HuH-7.5 (cell line): ENCODE measurements around the gene HAGH.

ENCODE experiments used
- DNase-seq: peaks from one replicate; pipeline ENCODE4 v3.0.0; 2011; ENCODE audit warnings: low spot score

Gene HAGH

DNA sequence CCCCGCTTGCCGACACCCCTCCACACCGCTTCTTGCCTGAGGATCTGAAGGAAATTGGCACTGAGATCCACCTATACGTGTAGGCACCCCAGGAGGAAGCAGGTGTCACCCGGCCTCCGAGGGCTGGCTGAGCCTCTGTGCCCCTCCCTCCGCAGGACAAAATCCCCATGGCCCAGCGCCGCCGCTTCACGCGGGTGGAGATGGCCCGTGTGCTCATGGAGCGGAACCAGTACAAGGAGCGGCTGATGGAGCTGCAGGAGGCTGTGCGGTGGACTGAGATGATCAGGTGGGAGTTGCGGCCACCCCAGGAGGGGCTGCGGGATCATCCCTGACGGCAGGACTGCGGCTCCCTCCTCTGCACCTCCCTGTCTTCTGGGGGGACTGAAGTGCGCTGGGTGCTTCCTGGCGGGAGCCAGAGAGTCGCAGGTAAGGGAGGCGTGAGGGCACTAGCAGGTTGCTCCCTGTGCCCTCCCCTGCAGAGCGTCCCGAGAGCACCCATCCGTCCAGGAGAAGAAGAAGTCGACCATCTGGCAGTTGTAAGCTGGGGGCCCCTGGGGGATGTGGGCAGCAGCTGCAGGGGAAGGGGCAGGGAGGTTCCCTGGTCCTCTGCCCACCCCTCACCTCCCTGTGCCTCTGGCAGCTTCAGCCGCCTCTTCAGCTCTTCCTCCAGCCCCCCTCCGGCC, 64.3 kb downstream of the HAGH start:
- DNase-seq = no peak

DNA sequence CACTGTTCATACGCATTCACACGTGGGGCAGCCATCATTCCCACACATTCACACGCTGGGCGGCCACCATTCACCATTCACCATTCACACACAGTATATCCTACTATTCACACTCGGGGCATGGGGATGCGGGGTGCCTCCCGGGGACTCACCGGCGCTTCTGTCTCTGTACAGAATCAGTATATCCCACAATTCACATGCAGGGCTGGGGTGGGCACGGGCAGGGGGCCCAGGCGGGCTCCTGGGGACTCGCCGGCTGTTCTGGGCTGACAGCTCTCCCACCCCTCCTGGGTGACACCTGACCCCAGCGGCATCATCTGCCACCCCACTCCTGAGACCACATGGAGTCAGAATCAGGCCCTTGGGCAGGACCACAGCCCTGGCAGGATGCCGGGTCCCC, 64.9 kb downstream of the HAGH start:
- no peak for DNase-seq

DNA sequence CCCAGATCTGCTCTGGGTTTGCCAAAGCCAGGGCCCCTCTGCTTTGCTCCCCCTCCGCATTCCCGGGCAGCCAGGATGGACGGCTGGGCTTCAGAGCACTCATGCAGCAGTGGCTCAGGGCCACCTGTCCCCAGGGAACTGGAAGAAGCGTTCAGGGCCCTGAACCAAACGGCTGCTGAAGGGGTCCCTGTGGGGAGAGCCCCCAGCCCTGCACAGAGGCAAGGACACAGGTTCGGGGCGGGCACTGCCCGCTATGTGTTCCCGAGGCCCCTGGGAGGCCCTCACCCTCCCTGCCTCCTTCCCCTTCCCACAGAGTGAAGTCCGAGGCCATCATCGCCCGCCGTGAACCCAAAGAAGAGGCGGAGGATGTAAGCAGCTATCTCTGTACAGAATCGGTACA, 65.7 kb downstream of the HAGH start:
- DNase-seq = no peak

DNA sequence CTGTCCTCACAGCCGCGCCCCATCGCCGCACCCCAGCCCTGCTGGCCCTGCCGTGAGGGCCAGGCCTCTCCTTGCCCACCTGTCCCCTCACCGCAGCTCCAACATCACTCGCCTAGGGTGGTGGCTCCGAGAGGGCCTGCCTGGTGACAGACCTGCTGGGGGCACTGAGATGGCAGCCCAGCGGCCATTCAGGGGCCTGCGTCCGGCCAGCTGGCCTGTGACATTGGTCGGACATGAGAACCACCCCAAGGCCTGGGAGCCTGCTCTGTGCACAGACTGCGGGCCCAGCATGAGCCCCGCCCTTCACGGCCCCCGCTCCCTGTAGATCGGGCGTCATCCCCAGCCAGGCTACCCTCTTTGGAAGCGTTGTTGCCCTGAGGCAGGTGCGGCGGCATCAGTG, 67.1 kb downstream of the HAGH start:
- no peak for DNase-seq

DNA sequence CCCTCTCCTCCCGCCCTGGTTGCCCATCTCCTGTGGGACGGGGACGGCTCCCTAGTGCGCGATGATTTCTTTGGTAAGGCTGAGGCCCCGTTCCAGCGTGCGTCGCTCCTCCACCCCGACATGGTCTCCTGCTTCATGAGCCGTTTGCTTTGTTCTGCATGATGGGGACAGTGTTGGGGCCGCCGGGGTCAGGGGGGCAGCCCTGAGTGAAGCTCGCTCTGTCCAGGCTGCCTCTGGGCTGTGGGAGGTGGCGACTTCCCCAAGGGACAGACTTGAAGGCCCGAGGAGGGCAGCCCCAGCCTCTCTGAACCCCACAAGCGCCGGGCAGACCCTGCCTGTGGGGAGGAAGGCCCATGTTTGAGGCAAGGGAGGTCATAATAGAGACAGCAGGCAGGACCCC, 67.7 kb downstream of the HAGH start:
- DNase-seq = no peak

DNA sequence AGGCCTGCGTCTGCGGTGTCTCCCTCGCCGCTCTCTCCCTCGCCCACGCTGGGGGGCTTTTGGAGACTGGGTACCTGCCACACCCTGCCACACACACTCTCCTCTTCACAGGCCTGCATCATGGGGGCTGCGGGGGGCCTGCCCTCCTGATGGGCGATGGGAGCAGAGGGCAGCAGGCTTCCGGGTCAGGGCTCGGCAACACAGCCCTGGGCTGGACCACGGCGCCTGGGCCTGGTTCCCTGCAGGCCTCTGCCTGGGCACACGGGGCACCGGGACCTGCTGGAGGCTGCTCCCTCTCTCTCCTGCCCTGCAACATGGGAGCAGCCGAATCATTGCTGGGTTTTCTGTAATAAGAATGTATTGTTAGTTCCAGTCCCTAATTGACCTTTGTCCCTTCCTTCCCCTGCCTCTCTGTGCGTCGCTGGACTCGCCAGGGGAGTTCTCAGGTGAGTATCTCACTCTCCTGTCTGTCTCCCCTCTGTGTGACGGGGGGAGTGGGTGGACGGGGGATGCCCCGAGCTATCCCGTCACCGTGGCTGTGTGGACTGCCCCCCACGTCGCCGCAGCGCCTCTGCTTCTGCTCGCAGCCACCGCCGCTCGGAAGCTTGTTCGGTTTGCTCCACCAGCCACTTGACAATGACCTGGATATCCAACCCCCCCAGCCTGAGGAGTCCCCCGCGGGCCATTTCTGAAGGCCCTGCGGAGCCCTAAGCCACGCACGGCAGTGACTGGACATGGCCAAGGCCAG, 68.7 kb downstream of the HAGH start:
- no peak for DNase-seq
